ENCODE results near the gene SCN5A. TPM values are rescaled to one million over a fixed set of nuclear protein-coding genes. Genes with fewer than 3 reads are reported as not detected.

The SCN5A gene
- total RNA-seq, 1 experiment from 2014 or later: 11.5 TPM

GRCh38 chr3:38553071-38553470 is 96.4 kb downstream of the SCN5A start:
- RAD21 ChIA-PET (ENCODE audit: low non-redundant PET in 1 of 2, low total read pairs in 2 of 2, uncharacterized antibody in 2 of 2, unreplicated experiment in 2 of 2): no interaction called here
- Histone ChIP-seq H2AFZ (ENCODE audit: low read depth, low read length, poor library complexity, severe bottlenecking) (no peak overlapping the region), H3K9me3 (ENCODE audit: control insufficient read depth in 1 of 2, insufficient read depth in 1 of 2, low read depth in 1 of 2, low read length in 2 of 2) (no peaks in the 10 kb centered on the region), H3K4me1 (ENCODE audit: control insufficient read depth in 1 of 2, insufficient read depth in 2 of 2, low read length in 2 of 2) (no peaks in the 10 kb centered on the region), H3K79me2 (ENCODE audit: insufficient read depth, low read length) (no peaks in the 10 kb centered on the region), H3K9ac (ENCODE audit: low read length) (no peak overlapping the region), H3K27me3 (ENCODE audit: insufficient read depth, low read length) (no peaks in the 10 kb centered on the region), H3K4me3 (replicated peaks in 1 of 2; ENCODE audit: low read depth in 1 of 2, low read length in 2 of 2) (no peak overlapping the region), H3K4me2 (ENCODE audit: low read length) (no peak overlapping the region), H4K20me1 (ENCODE audit: insufficient read depth) (no peaks in the 10 kb centered on the region), H3K36me3 (ENCODE audit: control insufficient read depth in 1 of 2, insufficient read depth in 2 of 2, low read length in 2 of 2) (no peaks in the 10 kb centered on the region), H3K9me2 (ENCODE audit: insufficient read depth) (no peaks in the 10 kb centered on the region), H3K27ac (ENCODE audit: low read depth, low read length) (no peak overlapping the region)
- intact Hi-C loops (cut with micrococcal nuclease): no loop called here
- no TSS peak for BruUV-seq (replicated peaks)
- ATAC-seq (no peak), DNase-seq (ENCODE audit: low read depth, low spot score) (no peak)
- CTCF ChIA-PET: no interaction called here
- POLR2A ChIA-PET: no interaction called here
- TF ChIP-seq EZH2phosphoT487 (IDR thresholded peaks at IDR 0.05; ENCODE audit: borderline replicate concordance): no peak
- no peak for TF ChIP-seq POLR2A (IDR thresholded peaks at IDR 0.05; ENCODE audit: borderline replicate concordance, extremely low read depth, insufficient read depth, insufficient read length)
- TF ChIP-seq EZH2 (IDR thresholded peaks at IDR 0.05): no peak
- no peak for TF ChIP-seq EGR1 (IDR thresholded peaks at IDR 0.05; ENCODE audit: low read depth)
- no peak for TF ChIP-seq ATF3 (IDR thresholded peaks at IDR 0.05)
- TF ChIP-seq CEBPB (IDR thresholded peaks at IDR 0.05; ENCODE audit: low read depth): no peak
- no peak for TF ChIP-seq YY1 (IDR thresholded peaks at IDR 0.05; ENCODE audit: extremely low read depth, insufficient replicate concordance, low read depth, low read length)
- no peak for TF ChIP-seq MAX (IDR thresholded peaks at IDR 0.05)
- no peak for TF ChIP-seq RAD21 (IDR thresholded peaks at IDR 0.05; ENCODE audit: low read depth)
- TF ChIP-seq ZBTB33 (IDR thresholded peaks at IDR 0.05; ENCODE audit: extremely low read depth, insufficient replicate concordance, low read length): no peak
- no peak for TF ChIP-seq POLR2AphosphoS5 (IDR thresholded peaks at IDR 0.05; ENCODE audit: low read depth, low read length)
- TF ChIP-seq FOSL1 (IDR thresholded peaks at IDR 0.05; ENCODE audit: low read depth): no peak
- no peak for TF ChIP-seq ZNF274 (IDR thresholded peaks at IDR 0.05; ENCODE audit: low read depth, low read length)
- no peak for TF ChIP-seq JUND (IDR thresholded peaks at IDR 0.05)
- no peak for TF ChIP-seq SIN3A (IDR thresholded peaks at IDR 0.05; ENCODE audit: low read depth)
- TF ChIP-seq ELF1 (IDR thresholded peaks at IDR 0.05; ENCODE audit: borderline replicate concordance, low read depth): no peak
- no peak for TF ChIP-seq CTCF (IDR thresholded peaks at IDR 0.05 in 2 of 3, conservative IDR thresholded peaks at IDR 0.05 in 1 of 3; ENCODE audit: borderline replicate concordance in 1 of 3, insufficient read depth in 1 of 3, low read depth in 2 of 3, low read length in 2 of 3)
- no peak for TF ChIP-seq SRF (IDR thresholded peaks at IDR 0.05; ENCODE audit: low read depth)
- TF ChIP-seq TCF7L2 (IDR thresholded peaks at IDR 0.05; ENCODE audit: borderline replicate concordance, extremely low read depth, insufficient read depth, insufficient read length): no peak
